ENCODE results near the gene FXYD1. TPM values are rescaled to one million over a fixed set of nuclear protein-coding genes. Genes with fewer than 3 reads are reported as not detected.

FXYD1 gene
- total and polyA plus RNA-seq, 2 donors (not counting 3 experiments of a cell fraction or from before 2014, with no cell fraction given): not detected

- ChIA-PET CTCF (interaction anchor here (1.1 to 1.8 kb wide), 2 partner anchors 10 to 14 kb away, joined by 3 to 5 read pairs; no protein-coding TSS in a partner anchor), POLR2A (no interaction called here)
- DNase-seq (ENCODE audit: low read depth, low spot score): no peak
- no peaks in the 10 kb centered on the region for H3K36me3 ChIP-seq (ENCODE audit: control insufficient read depth in 2 of 2, extremely low read depth in 1 of 2, insufficient read depth in 2 of 2, low read length in 2 of 2)
- dilution Hi-C loops (cut with MboI; ENCODE audit: extremely low pct_ligation_motif_present, low sequenced_read_pairs) (no loop called here), intact Hi-C loops (cut with micrococcal nuclease) (no loop called here)
- H3K9me1 ChIP-seq (replicated peaks; ENCODE audit: control insufficient read depth, extremely low read depth, insufficient read depth, low read length): no peaks in the 10 kb centered on the region
- FAIRE-seq: no peak
- H3K4me1 ChIP-seq (ENCODE audit: control insufficient read depth, extremely low read depth, insufficient read depth, low read length): peaks cover 3% of the 10 kb centered on the region
- H3K27me3 ChIP-seq (ENCODE audit: control insufficient read depth in 2 of 2, insufficient read depth in 2 of 2, low read length in 2 of 2): no peaks in the 10 kb centered on the region
- no peak for TF ChIP-seq POLR2A (IDR thresholded peaks at IDR 0.05; ENCODE audit: low read depth, low read length)
- TF ChIP-seq MAX (IDR thresholded peaks at IDR 0.05; ENCODE audit: insufficient read depth, insufficient read length): no peak
- TF ChIP-seq GATA2 (IDR thresholded peaks at IDR 0.05; ENCODE audit: insufficient read depth, insufficient read length, low read depth, low read length): no peak
- TF ChIP-seq CTCF (IDR thresholded peaks at IDR 0.05; ENCODE audit: extremely low read depth in 1 of 2, insufficient read depth in 1 of 2, low read depth in 1 of 2, low read length in 2 of 2): no peak
- no peak for TF ChIP-seq POLR2AphosphoS5 (IDR thresholded peaks at IDR 0.05; ENCODE audit: insufficient read depth, low read depth, low read length)
- no peak for TF ChIP-seq MYC (IDR thresholded peaks at IDR 0.05; ENCODE audit: low read depth, low read length)
- no peak for TF ChIP-seq EZH2 (IDR thresholded peaks at IDR 0.05; ENCODE audit: borderline replicate concordance, low read depth, low read length, severe bottlenecking)
- no peak for TF ChIP-seq FOS (IDR thresholded peaks at IDR 0.05; ENCODE audit: borderline replicate concordance, insufficient read depth, low read length)
- no peak for TF ChIP-seq JUN (IDR thresholded peaks at IDR 0.05; ENCODE audit: borderline replicate concordance, insufficient read depth, insufficient read length, low read depth)
- no peaks in the 10 kb centered on the region for H3K9me3 ChIP-seq (replicated peaks; ENCODE audit: control insufficient read depth, insufficient read depth, low read length)
- H4K20me1 ChIP-seq (replicated peaks; ENCODE audit: control insufficient read depth, extremely low read depth, insufficient read depth, low read length): no peaks in the 10 kb centered on the region
- no TSS peak for BruUV-seq (replicated peaks)
- no peak overlapping the region for H3K9ac ChIP-seq (replicated peaks; ENCODE audit: extremely low read depth, insufficient read depth, low read length)
- no peak overlapping the region for H3K27ac ChIP-seq (ENCODE audit: insufficient read depth, low read depth, low read length)
- H3K4me3 ChIP-seq (replicated peaks in 1 of 3; ENCODE audit: insufficient read depth in 1 of 3, low read depth in 1 of 3, low read length in 3 of 3): no peak overlapping the region
- no peak overlapping the region for H3K4me2 ChIP-seq (ENCODE audit: insufficient read depth, low read length)
- H2AFZ ChIP-seq (ENCODE audit: low read depth, low read length): no peak overlapping the region
- no peaks in the 10 kb centered on the region for H3K79me2 ChIP-seq (ENCODE audit: control insufficient read depth, insufficient read depth, low read length)
Measured at GRCh38 chr19:35126624-35126959, 12.0 kb upstream of the FXYD1 start.
